ENCODE results near the gene A3GALT2.

Gene A3GALT2

GRCh38 chr1:33270379-33270778 is 50.5 kb downstream of the A3GALT2 start:
- DNase-seq: no peak

GRCh38 chr1:33269621-33270020 is 51.3 kb downstream of the A3GALT2 start:
- DNase-seq: no peak

- no peak for DNase-seq
Measured at GRCh38 chr1:33268927-33269610, 51.8 kb downstream of the A3GALT2 start.

- DNase-seq: no peak
Measured at GRCh38 chr1:33268457-33268856, 52.4 kb downstream of the A3GALT2 start.

GRCh38 chr1:33267468-33268205 is 53.3 kb downstream of the A3GALT2 start:
- DNase-seq: no peak

- no peak for DNase-seq
Measured at GRCh38 chr1:33266766-33267165, 54.1 kb downstream of the A3GALT2 start.

- DNase-seq: no peak
Measured at GRCh38 chr1:33265780-33266605, 54.9 kb downstream of the A3GALT2 start.

GRCh38 chr1:33263890-33264504 is 56.9 kb downstream of the A3GALT2 start:
- no peak for DNase-seq

- no peak for DNase-seq
Measured at GRCh38 chr1:33261344-33261743, 59.6 kb downstream of the A3GALT2 start.

- DNase-seq: no peak
Measured at GRCh38 chr1:33260439-33260838, 60.5 kb downstream of the A3GALT2 start.

- no peak for DNase-seq
Measured at GRCh38 chr1:33259879-33260278, 61.0 kb downstream of the A3GALT2 start.

- no peak for DNase-seq
Measured at GRCh38 chr1:33258788-33259274, 62.1 kb downstream of the A3GALT2 start.

- DNase-seq: no peak
Measured at GRCh38 chr1:33257772-33258712, 62.9 kb downstream of the A3GALT2 start.

- peak in 1 of 3 donors; percentile 33 for DNase-seq
Measured at GRCh38 chr1:33257207-33257771, 63.6 kb downstream of the A3GALT2 start.

Measured in suppressor macrophage treated with lipopolysaccharide for 1 hour (primary cell).